CD4-positive, alpha-beta memory T cell (primary cell): Measurements from ENCODE around the gene TMEM217. TPM values are rescaled to one million over a fixed set of nuclear protein-coding genes. Genes with fewer than 3 reads are reported as not detected.

ENCODE experiments used
- CTCF ChIA-PET: fragments of 350-600 bp; sonication (Branson Sonifier 250); formaldehyde crosslinking; loops from one replicate; lab custom pipeline; 2021; ENCODE audit warnings: inconsistent platforms; ENCODE audit not compliant: partially characterized antibody; lab: Charles Lee
- POLR2A ChIA-PET: fragments of 350-600 bp; sonication (Branson Sonifier 250); formaldehyde crosslinking; loops from one replicate; lab custom pipeline; 2021; ENCODE audit not compliant: partially characterized antibody; lab: Charles Lee
- DNase-seq, 5 donors: peaks; one replicate each; pipeline versions ENCODE4 v3.0.0 to v3.0.0-alpha.2; 2020 to 2022; ENCODE audit warnings: mixed read lengths in 1 of 5
- H3K27ac ChIP-seq: one replicate; pipeline ENCODE4 v1.7.0; 2013; ENCODE audit warnings: low read depth, low read length
- H3K27me3 ChIP-seq: 2 replicates; pipeline ENCODE4 v1.7.0; 2013; ENCODE audit warnings: mild to moderate bottlenecking, low read length, moderate library complexity; ENCODE audit not compliant: insufficient read depth
- H3K36me3 ChIP-seq: 2 replicates; pipeline ENCODE4 v1.7.0; 2013; ENCODE audit warnings: mild to moderate bottlenecking, low read length, moderate library complexity; ENCODE audit not compliant: insufficient read depth
- H3K4me1 ChIP-seq: 2 replicates; pipeline ENCODE4 v1.7.0; 2013; ENCODE audit warnings: mild to moderate bottlenecking, low read length, moderate library complexity; ENCODE audit not compliant: insufficient read depth
- H3K4me3 ChIP-seq, 2 donors: one replicate each; pipeline ENCODE4 v1.7.0; 2013; ENCODE audit warnings: low read length in 2 of 2, mild to moderate bottlenecking in 1 of 2
- H3K9me3 ChIP-seq, 2 donors: one replicate each; pipeline ENCODE4 v1.7.0; 2013; ENCODE audit warnings: low read length in 2 of 2, control low read depth in 1 of 2; ENCODE audit not compliant: control insufficient read depth in 1 of 2
- H3K27ac Mint-ChIP-seq, 7 donors: one replicate each; pipeline ENCODE4 v1.8.0; 2020 to 2021; ENCODE audit warnings: mixed read lengths in 7 of 7, mild to moderate bottlenecking in 6 of 7, inconsistent platforms in 3 of 7, moderate library complexity in 3 of 7
- H3K27me3 Mint-ChIP-seq, 2 donors: one replicate each; pipeline ENCODE4 v1.8.0; 2020 to 2021; ENCODE audit warnings: mixed read lengths in 2 of 2
- H3K36me3 Mint-ChIP-seq, 2 donors: one replicate each; pipeline ENCODE4 v1.8.0; 2020 to 2021; ENCODE audit warnings: mixed read lengths in 2 of 2, inconsistent platforms in 1 of 2, mild to moderate bottlenecking in 1 of 2
- H3K4me1 Mint-ChIP-seq, 4 donors: one replicate each; pipeline ENCODE4 v1.8.0; 2020 to 2021; ENCODE audit warnings: mixed read lengths in 4 of 4, mild to moderate bottlenecking in 1 of 4
- H3K4me3 Mint-ChIP-seq, 8 donors: one replicate each; pipeline ENCODE4 v1.8.0; 2020 to 2021; ENCODE audit warnings: mixed read lengths in 8 of 8, mild to moderate bottlenecking in 7 of 8, moderate library complexity in 6 of 8, inconsistent platforms in 3 of 8
- H3K9me3 Mint-ChIP-seq, 8 donors: one replicate each; pipeline ENCODE4 v1.8.0; 2020 to 2021; ENCODE audit warnings: mixed read lengths in 8 of 8, mild to moderate bottlenecking in 5 of 8, inconsistent platforms in 3 of 8, moderate library complexity in 1 of 8
- intact Hi-C: fragments of 100-400 bp; cut with micrococcal nuclease; formaldehyde crosslinking; loops from one replicate; pipeline ENCODE4 v1.15.1; 2023
- polyA plus RNA-seq, 2 donors: library from polyadenylated mRNA; unstranded; fragments of 300-500 nt; fragmentation: Illumina TruSeq; gene quantifications; one replicate each; pipeline ENCODE4 v1.2.3, GENCODE V29; 2021
- total RNA-seq, 2 experiments: library from RNA; stranded (reverse); gene quantifications; one replicate each; pipeline ENCODE4 v1.2.3, GENCODE V29; 2021

The TMEM217 gene
- total and polyA plus RNA-seq, 4 experiments from 2014 or later = 0.31 to 1.4 (median 0.42) TPM; not detected in 1

- peak within 1 kb of the TSS; percentile 94 to 98 (median 96) for H3K27ac Mint-ChIP-seq
- no peaks in the 10 kb centered on the region for H3K27me3 ChIP-seq
- peaks cover 38 to 42% of the 10 kb centered on the region in 2 donors for H3K36me3 Mint-ChIP-seq
- no peaks in the 10 kb centered on the region for H3K9me3 ChIP-seq
- no peaks in the 10 kb centered on the region for H3K27me3 Mint-ChIP-seq
- CTCF ChIA-PET = interaction anchor here (0.7 to 21.8 kb wide), 6 partner anchors 9 to 146 kb away, joined by 3 to 627 read pairs (median 165); no protein-coding TSS in a partner anchor
- H3K36me3 ChIP-seq = peaks cover 31% of the 10 kb centered on the region
- H3K4me1 Mint-ChIP-seq = peaks cover 23 to 54% (median 29%) of the 10 kb centered on the region in 4 donors
- POLR2A ChIA-PET = interaction anchor here (0.7 to 13.4 kb wide), 17 partner anchors 9 to 184 kb away, joined by 3 to 394 read pairs (median 7); partner anchors contain the start of gene MTCH1
- H3K4me3 ChIP-seq = peak within 1 kb of the TSS; percentile 76 to 97
- intact Hi-C loops = loop anchor here (1.0 to 2.0 kb wide), 3 partner anchors 15 to 67 kb away; no protein-coding TSS in a partner anchor
- peaks cover 36% of the 10 kb centered on the region for H3K4me1 ChIP-seq
- H3K4me3 Mint-ChIP-seq = peak within 1 kb of the TSS; percentile 93 to 99 (median 94)
- peaks cover 0 to 5% (median 0%) of the 10 kb centered on the region in 8 donors for H3K9me3 Mint-ChIP-seq
- DNase-seq = peak; percentile 94 to 98 (median 95)
- peak within 1 kb of the TSS; percentile 74 for H3K27ac ChIP-seq
Observed at GRCh38 chr6:37169496-37170272, 88.3 kb downstream of the TMEM217 start, which contains the start of gene PIM1. Gene PIM1 (plus strand): TSS chr6:37170152. CDS start chr6:37170576, 424 bp downstream.

GRCh38 chr6:37168811-37169495 is 89.0 kb downstream of the TMEM217 start:
- peaks cover 19 to 46% (median 22%) of the 10 kb centered on the region in 4 donors for H3K4me1 Mint-ChIP-seq
- H3K27me3 Mint-ChIP-seq = no peaks in the 10 kb centered on the region
- Histone ChIP-seq H3K9me3 (no peaks in the 10 kb centered on the region), H3K36me3 (peaks cover 24% of the 10 kb centered on the region), H3K27me3 (no peaks in the 10 kb centered on the region), H3K4me3 (peak overlapping the region; percentile 31 to 76), H3K27ac (peak overlapping the region; percentile 63), H3K4me1 (peaks cover 29% of the 10 kb centered on the region)
- peak overlapping the region; percentile 92 to 99 (median 94) for H3K4me3 Mint-ChIP-seq
- H3K9me3 Mint-ChIP-seq = peaks cover 0 to 5% (median 0%) of the 10 kb centered on the region in 8 donors
- H3K27ac Mint-ChIP-seq = peak overlapping the region; percentile 94 to 97 (median 96)
- ChIA-PET POLR2A (interaction anchor here (0.6 to 13.4 kb wide), 14 partner anchors 8 to 144 kb away, joined by 3 to 394 read pairs (median 11); no protein-coding TSS in a partner anchor), CTCF (interaction anchor here (8.1 to 21.8 kb wide), 3 partner anchors 39 to 145 kb away, joined by 285 to 627 read pairs (median 315); no protein-coding TSS in a partner anchor)
- H3K36me3 Mint-ChIP-seq = peaks cover 30 to 35% of the 10 kb centered on the region in 2 donors
- peak in 4 of 5 donors; percentile 31 to 69 (median 34) for DNase-seq
- intact Hi-C loops = loop anchor here (1.0 to 2.0 kb wide), 2 partner anchors 14 to 35 kb away; no protein-coding TSS in a partner anchor

DNA sequence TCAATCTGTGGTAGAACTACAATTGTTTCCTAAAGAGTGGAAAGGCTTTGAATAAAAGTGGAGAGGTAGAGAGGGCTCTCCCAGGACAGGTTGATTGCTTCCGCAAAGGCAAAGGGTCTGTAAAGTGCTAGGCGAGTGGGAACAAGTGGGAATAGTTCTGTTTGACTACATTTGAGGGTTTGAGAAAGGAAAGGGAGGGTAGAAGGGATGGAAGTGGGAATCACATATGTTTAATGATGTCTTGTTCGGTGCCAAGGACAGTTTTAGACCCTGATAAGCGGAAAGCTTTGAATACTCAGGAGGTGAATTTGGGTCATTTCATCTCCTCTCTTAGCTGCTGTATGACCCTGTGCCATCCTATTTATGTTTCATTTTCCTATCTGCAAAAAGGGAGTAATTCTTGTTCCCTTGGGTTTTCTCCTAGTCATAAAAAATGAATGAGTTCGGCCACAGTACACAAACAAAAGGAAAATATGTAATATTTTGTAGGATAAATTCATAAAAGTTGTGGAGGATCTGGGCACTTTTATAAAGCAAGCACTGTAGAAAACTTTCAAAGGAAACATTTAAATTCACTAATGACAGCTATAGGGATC is 89.7 kb downstream of the TMEM217 start:
- H3K4me1 Mint-ChIP-seq = peaks cover 12 to 39% (median 16%) of the 10 kb centered on the region in 4 donors
- peak overlapping the region; percentile 29 to 99 (median 94) for H3K4me3 Mint-ChIP-seq
- Histone ChIP-seq H3K27me3 (no peaks in the 10 kb centered on the region), H3K27ac (no peak overlapping the region), H3K4me3 (no peak overlapping the region), H3K36me3 (peaks cover 17% of the 10 kb centered on the region), H3K4me1 (peaks cover 22% of the 10 kb centered on the region), H3K9me3 (no peaks in the 10 kb centered on the region)
- H3K27me3 Mint-ChIP-seq = no peaks in the 10 kb centered on the region
- peak overlapping the region in 6 of 7 donors; percentile 57 to 97 (median 96) for H3K27ac Mint-ChIP-seq
- H3K36me3 Mint-ChIP-seq = peaks cover 23 to 28% of the 10 kb centered on the region in 2 donors
- no peak for DNase-seq
- CTCF ChIA-PET = interaction anchor here (1.4 to 21.8 kb wide), 4 partner anchors 40 to 144 kb away, joined by 4 to 627 read pairs (median 300); no protein-coding TSS in a partner anchor
- peaks cover 0 to 5% (median 0%) of the 10 kb centered on the region in 8 donors for H3K9me3 Mint-ChIP-seq
- intact Hi-C loops = loop anchor here (2.0 kb wide), 1 partner anchor 13 kb away; no protein-coding TSS in a partner anchor
- POLR2A ChIA-PET = interaction anchor here (1.1 to 13.4 kb wide), 9 partner anchors 12 to 144 kb away, joined by 3 to 394 read pairs (median 59); no protein-coding TSS in a partner anchor

DNA sequence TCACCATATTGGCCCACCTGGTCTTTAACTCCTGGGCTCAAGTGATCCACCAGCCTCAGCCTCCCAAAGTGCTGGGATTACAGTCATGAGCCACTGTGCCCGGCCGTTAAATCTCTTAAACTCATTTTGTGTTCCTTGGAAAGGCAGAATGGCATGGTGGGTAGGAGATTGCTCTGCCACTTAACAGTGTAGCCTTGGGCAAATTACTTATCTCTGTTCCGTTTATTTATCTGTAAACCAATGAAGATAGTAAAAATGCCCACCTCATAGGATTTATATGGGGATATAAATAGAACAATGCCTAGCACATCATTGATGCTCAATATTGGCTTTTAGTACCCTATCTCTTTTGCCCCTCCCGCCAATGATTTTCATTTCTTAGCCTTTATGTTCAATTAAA is 95.2 kb downstream of the TMEM217 start:
- no peaks in the 10 kb centered on the region for H3K36me3 Mint-ChIP-seq
- no peaks in the 10 kb centered on the region for H3K9me3 Mint-ChIP-seq
- intact Hi-C loops = no loop called here
- H3K27ac Mint-ChIP-seq = no peak overlapping the region
- no peak overlapping the region for H3K4me3 Mint-ChIP-seq
- H3K4me1 Mint-ChIP-seq = peaks cover 0 to 1% (median 0%) of the 10 kb centered on the region in 4 donors
- ChIA-PET CTCF (no interaction called here), POLR2A (no interaction called here)
- no peak for DNase-seq
- H3K27me3 Mint-ChIP-seq = no peaks in the 10 kb centered on the region
- Histone ChIP-seq H3K36me3 (no peaks in the 10 kb centered on the region), H3K9me3 (no peaks in the 10 kb centered on the region), H3K4me3 (no peak overlapping the region), H3K4me1 (no peaks in the 10 kb centered on the region), H3K27ac (no peak overlapping the region), H3K27me3 (no peaks in the 10 kb centered on the region)

Other genes with a start within 250 kb of the TMEM217 start
- gene PIM1, start 88.0 kb downstream of the TMEM217 start, total RNA-seq = 100 to 1,000 TPM; 124 to 125 TPM
- 100 to 1,000 TPM; 268 to 334 TPM for gene PIM1, start 88.0 kb downstream of the TMEM217 start, polyA plus RNA-seq
- 10 to 100 TPM in 1 of 2 experiments, 1 to 10 TPM in 1; 9.7 to 10.3 TPM for gene TBC1D22B, start 372 bp downstream of the TMEM217 start, total RNA-seq
- gene TBC1D22B, start 372 bp downstream of the TMEM217 start, polyA plus RNA-seq = 10 to 100 TPM in 1 of 2 donors, 1 to 10 TPM in 1; 7.2 to 11.9 TPM
- gene RNF8, start 95.8 kb upstream of the TMEM217 start, total RNA-seq = 10 to 100 TPM; 14.8 to 16.6 TPM
- 10 to 100 TPM; 14.2 to 17.2 TPM for gene RNF8, start 95.8 kb upstream of the TMEM217 start, polyA plus RNA-seq
- gene CMTR1, start 175.1 kb upstream of the TMEM217 start, total RNA-seq = 10 to 100 TPM; 75.0 to 79.1 TPM
- 10 to 100 TPM; 28.4 to 32.6 TPM for gene CMTR1, start 175.1 kb upstream of the TMEM217 start, polyA plus RNA-seq
- 10 to 100 TPM; 25.1 to 27.8 TPM for gene CCDC167, start 241.7 kb upstream of the TMEM217 start, total RNA-seq
- 100 to 1,000 TPM; 151 to 226 TPM for gene CCDC167, start 241.7 kb upstream of the TMEM217 start, polyA plus RNA-seq